GM23248 (cell line): ENCODE data around the gene NUDT6.

Source experiments
- EZH2 ChIP-seq: fragments of 200-600 bp; sonication (generic); IDR thresholded peaks from 2 replicates; pipeline ENCODE4 v1.6.1; 2018; ENCODE audit warnings: antibody characterized with exemption, mild to moderate bottlenecking; ENCODE audit not compliant: insufficient read depth, poor library complexity, severe bottlenecking
- EZH2phosphoT487 ChIP-seq: fragments of 200-600 bp; sonication (generic); IDR thresholded peaks from 2 replicates; pipeline ENCODE4 v1.6.1; 2018; ENCODE audit warnings: antibody characterized with exemption, moderate library complexity, mild to moderate bottlenecking, low read depth; ENCODE audit not compliant: insufficient read depth

GRCh38 chr4:122861172-122861943 lies 61.0 kb downstream of the NUDT6 start:
- TF ChIP-seq EZH2phosphoT487, result no peak
- TF ChIP-seq EZH2, result no peak
